HG02885 (cell line): Measurements from ENCODE around the gene NLGN2.

Source experiments
- ATAC-seq: cut with Tn5 transposase; IDR thresholded peaks from one replicate; pipeline ENCODE4 v1.9.1; 2021; ENCODE audit warnings: mild to moderate bottlenecking; ENCODE audit not compliant: unreplicated experiment, poor library complexity

NLGN2 gene

GRCh38 chr17:7411427-7411750 lies 3.7 kb downstream of the NLGN2 start:
- ATAC-seq: no peak

- no peak for ATAC-seq
Measured at GRCh38 chr17:7413346-7413985, 5.8 kb downstream of the NLGN2 start.

- no peak for ATAC-seq
Measured at GRCh38 chr17:7414837-7415236, 7.2 kb downstream of the NLGN2 start.

- no peak for ATAC-seq
Measured at GRCh38 chr17:7415784-7416183, 8.1 kb downstream of the NLGN2 start.

GRCh38 chr17:7416323-7416722 lies 8.7 kb downstream of the NLGN2 start:
- ATAC-seq: no peak

- ATAC-seq: no peak
Measured at GRCh38 chr17:7417056-7417655, 9.5 kb downstream of the NLGN2 start.

GRCh38 chr17:7418472-7419152 lies 11.0 kb downstream of the NLGN2 start:
- ATAC-seq: no peak

- ATAC-seq: no peak
Measured at GRCh38 chr17:7419819-7420610, 12.4 kb downstream of the NLGN2 start, which contains the start of gene SPEM1. Gene SPEM1, plus strand, starts transcription at chr17:7420324. Its CDS starts 61 bp downstream, at chr17:7420385.

- no peak for ATAC-seq
Measured at GRCh38 chr17:7421186-7421585, 13.5 kb downstream of the NLGN2 start.

GRCh38 chr17:7423679-7424078 lies 16.0 kb downstream of the NLGN2 start:
- no peak for ATAC-seq

GRCh38 chr17:7425316-7425715 lies 17.7 kb downstream of the NLGN2 start, which contains the start of gene SPEM2:
Gene SPEM2, plus strand, starts transcription at chr17:7425616. Its CDS starts 73 bp downstream, at chr17:7425689.
- ATAC-seq: no peak

GRCh38 chr17:7425756-7426155 lies 18.1 kb downstream of the NLGN2 start:
- no peak for ATAC-seq

GRCh38 chr17:7426203-7426863 lies 18.7 kb downstream of the NLGN2 start:
- ATAC-seq: no peak

GRCh38 chr17:7426896-7427489 lies 19.3 kb downstream of the NLGN2 start:
- no peak for ATAC-seq

- no peak for ATAC-seq
Measured at GRCh38 chr17:7427549-7427948, 19.9 kb downstream of the NLGN2 start.

- no peak for ATAC-seq
Measured at GRCh38 chr17:7428557-7428956, 20.9 kb downstream of the NLGN2 start, which contains the start of gene SPEM3. Gene SPEM3, plus strand, starts transcription at chr17:7428857. Its CDS starts 46 bp downstream, at chr17:7428903.

GRCh38 chr17:7429722-7430121 lies 22.1 kb downstream of the NLGN2 start:
- no peak for ATAC-seq

- no peak for ATAC-seq
Measured at GRCh38 chr17:7431231-7431630, 23.6 kb downstream of the NLGN2 start.

GRCh38 chr17:7432296-7432695 lies 24.7 kb downstream of the NLGN2 start:
- no peak for ATAC-seq
